OCI-M1 (cell line): ENCODE results near the gene FMO5.
"Not testable (repeated sequence)": the region's sequence is repeated elsewhere in the genome, so short reads cannot be mapped to it uniquely, and the experiment has no call there.

Source experiments
- DNase-seq: peaks from one replicate; lab custom pipeline; 2025; lab: John Stamatoyannopoulos, UW

The FMO5 gene, protein sequence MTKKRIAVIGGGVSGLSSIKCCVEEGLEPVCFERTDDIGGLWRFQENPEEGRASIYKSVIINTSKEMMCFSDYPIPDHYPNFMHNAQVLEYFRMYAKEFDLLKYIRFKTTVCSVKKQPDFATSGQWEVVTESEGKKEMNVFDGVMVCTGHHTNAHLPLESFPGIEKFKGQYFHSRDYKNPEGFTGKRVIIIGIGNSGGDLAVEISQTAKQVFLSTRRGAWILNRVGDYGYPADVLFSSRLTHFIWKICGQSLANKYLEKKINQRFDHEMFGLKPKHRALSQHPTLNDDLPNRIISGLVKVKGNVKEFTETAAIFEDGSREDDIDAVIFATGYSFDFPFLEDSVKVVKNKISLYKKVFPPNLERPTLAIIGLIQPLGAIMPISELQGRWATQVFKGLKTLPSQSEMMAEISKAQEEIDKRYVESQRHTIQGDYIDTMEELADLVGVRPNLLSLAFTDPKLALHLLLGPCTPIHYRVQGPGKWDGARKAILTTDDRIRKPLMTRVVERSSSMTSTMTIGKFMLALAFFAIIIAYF

DNA sequence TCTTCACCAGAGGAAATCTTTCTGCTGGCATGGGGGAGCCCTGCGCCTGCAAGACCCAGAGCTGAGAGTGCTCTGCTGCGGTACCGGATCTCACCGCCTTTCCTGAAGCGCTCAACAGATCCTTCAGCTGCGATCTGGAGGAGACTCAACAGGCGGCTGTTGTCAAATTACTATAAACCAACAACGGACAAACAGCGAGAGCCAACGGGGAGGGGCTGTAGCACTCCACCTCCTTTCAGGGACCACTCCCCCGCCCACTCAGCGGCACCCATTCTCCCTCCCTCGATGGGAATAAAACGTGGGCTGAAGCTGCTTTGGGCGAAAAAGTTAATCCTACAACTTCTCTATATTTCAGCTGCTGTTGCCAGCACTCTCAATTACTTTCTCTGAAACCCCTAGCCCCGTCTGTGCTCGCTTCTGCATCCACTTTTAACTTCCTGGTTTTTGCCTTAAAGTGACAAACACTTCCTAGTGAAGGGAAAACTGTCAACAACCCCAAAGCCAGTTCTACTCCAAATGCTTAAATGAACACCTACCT, at the start of gene FMO5:
Gene FMO5 (minus strand): TSS at position 147 of the 538 bp plus-strand sequence. CDS start 310 bp downstream, outside the sequence.
- DNase-seq = peak; percentile 76

DNA sequence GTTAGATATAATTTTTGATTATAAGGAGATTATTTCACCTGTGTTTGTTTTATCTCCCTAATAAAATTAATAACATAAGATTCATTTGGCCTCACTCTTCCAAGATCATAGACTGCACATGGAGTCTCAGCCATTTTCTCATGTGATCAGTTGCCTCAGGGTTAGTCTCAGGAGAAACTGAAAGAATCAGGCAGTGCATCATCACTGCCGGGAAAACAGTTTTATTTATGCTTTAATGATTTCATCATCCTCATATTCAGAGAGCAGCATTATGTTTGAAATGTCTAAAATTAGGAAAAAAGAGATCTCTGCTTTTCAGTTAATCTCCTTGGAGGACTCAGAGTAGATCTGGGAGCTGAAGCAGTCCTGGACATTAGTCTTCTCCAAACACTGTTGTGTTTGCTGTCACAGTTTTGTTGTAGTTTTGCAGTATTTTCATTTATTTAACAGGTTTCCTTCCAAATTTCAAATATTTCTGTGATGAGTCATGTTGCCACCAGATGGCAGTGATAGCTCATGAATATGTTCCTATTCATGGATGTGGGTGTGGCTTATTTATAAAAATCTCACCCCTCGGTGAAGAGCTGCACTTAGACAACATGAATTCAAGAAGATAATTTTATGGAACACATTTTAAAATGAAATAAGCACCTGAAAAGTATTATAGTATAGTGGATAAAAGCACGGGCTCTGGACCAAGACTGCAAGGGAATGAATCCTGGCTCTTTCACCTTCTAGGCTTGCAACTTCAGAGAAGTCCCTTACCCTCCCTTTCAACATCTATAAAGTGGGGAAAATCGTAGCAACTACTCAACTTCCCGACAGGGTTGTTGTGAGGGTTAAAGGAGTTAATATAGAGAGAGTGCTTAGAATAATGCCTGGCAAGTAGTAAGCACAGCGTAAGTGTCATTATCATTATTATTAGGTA, 48.5 kb upstream of the FMO5 start:
- DNase-seq = peak; percentile 86

DNA sequence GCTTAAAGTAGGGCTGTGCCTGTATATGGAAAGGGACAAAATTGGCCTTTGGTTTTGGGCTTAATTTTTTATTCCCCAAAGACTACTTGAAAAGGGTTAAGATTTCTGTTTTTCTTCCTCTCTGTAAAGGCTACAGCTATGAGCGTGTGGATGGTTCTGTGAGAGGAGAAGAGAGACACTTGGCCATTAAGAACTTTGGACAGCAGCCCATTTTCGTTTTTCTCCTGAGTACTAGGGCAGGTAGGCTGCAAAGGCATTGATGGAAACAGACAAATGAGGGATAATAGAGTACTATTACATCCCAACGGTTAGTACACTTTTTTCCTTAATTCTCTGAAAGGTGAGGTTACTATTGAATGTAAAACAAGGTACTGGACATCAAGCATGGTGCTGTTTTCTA, 46.9 kb upstream of the FMO5 start:
- no peak for DNase-seq

DNA sequence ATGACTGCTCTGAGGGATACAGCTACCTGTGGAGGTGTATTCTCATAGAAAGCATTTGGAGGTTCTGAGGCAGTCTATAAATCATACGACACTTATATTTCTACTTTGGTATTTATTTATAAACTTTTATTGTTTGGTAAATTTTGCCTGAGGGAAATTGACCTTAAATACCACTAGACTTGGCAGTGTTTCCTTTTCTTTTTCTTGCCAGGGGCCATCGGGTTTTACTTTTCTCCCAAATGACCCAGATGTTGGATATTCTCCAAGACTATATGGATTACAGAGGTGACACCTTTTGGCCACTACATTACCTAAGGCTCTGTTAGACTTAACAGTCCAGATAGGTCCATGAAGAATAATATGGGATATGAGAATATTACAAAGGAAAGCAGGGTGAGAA, 45.6 kb upstream of the FMO5 start:
- no peak for DNase-seq

DNA sequence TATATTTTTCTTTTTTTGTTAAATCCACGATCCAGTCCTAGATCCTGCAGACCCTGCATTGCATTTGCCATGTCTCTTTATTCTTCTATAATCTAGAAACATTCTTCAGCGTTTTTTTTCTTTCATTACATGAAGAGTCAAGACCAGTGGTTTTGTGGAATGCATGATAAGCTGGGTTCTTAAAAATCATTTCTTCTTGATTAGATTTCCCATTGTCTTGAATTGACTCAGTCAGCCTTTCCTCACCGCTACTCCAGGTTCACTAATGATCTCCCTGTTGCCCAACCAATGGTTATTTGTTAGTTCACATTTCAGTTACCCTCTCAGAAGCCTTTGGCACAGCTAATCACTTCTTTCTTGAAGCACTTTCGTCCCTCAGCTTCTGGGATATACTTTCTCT, 42.6 kb upstream of the FMO5 start:
- DNase-seq = no peak

DNA sequence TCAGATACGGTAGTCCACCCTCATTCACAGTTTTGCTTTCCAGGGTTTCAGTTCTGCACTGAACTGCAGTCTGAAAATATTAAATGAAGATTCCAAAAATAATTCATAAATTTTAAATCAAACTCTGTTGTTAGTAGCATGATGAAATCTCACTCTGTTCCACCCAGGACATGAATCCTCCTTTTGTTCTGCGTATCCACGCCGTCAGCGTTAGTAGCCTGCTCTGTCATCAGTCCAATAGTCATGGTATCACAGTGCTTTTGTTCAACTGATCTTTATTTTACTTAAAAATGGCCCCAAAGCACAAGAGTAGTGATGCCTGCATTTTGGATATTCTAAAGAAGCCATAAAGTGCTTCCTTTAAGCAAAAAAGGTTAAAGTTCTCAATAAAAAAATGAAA, 41.2 kb upstream of the FMO5 start:
- no peak for DNase-seq

DNA sequence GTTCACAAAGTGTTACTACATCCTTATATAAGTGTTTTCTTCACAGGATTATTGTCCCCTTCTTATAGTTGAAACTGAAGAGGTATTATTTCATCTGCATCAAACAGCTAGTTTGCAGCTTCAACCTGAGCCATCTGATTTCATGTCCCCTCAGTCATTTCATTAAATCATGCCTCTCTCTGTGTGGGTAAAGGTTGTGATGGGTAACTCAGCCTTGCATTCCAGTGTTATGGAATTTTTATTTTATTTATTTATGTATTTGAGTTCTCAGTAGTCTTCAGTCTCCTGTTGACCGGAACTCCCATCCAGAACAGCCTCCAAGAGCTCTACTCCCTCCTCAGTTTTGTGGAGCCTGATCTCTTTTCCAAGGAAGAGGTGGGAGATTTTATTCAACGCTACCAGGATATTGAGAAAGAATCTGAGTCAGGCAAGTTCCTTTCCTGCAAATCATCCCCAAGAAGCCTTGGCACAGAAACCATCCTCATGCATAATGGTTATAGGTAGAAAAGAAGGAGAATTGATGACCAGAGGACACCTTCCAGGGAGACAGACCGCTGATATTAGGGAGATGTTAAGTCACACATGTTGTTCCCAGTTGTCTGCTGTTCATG, 39.1 kb upstream of the FMO5 start:
- DNase-seq = no peak

DNA sequence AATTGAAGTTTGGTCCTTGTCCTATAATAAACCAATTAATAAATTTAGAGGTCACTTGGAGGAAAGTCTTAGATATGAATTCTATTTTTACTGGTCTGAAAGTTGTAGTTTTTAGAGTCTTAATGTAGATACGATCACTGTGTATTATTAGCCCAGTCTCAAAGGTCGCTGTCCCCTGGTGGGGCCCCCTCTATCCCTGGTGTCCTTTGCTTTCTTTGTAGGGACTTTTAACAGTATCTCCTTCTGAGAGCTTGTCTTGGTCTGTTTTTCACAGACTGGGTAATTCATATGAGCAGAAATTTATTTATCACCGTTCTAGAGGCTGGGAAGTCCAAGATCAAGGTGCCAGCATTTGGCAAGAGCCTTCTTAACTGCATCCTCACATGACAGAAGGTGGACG, 35.8 kb upstream of the FMO5 start:
- no peak for DNase-seq

DNA sequence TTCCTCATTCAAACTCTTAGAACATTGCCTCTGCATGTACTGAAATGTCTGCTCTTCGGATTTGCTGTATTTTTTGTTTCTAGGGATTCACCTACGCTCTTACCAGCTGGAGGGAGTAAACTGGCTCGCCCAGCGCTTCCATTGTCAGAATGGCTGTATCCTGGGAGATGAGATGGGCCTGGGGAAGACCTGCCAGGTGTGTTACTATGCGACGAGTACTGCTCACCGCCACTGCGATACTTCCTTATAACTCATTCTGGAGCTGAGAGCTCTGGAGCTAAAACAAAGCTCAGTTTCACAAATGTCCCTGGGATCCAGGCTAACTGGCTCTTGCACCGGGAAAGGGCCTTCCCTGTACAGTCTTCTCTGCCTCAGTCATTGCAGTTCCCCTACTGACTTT, 27.4 kb upstream of the FMO5 start:
- no peak for DNase-seq

DNA sequence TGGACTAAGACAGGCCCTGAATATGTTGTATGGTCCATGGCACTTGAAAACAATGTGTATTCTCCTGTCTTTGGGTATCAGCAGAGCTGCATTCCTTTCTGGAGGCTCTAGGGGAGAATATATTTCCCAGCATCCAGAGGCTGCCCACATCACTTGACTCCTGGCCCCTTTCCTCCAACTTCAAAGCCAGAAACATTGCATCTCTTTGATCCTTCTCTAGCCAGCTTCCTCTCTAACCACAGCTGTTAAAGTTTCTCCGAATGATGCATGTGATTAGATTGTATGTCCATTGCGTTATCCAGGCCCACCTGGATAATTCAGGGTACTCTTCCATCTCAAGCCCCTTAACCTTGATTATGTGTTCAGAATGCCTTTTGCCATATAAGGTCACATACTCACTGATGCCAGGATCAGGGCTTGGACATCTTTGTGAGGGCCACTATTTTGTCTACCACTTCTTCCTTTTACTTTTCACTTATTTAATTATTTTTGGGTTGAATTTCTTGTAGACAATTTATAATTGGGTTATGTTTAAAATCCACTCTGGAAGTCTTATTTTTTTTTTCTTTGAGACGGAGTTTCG, 22.6 kb upstream of the FMO5 start:
- DNase-seq = no peak

DNA sequence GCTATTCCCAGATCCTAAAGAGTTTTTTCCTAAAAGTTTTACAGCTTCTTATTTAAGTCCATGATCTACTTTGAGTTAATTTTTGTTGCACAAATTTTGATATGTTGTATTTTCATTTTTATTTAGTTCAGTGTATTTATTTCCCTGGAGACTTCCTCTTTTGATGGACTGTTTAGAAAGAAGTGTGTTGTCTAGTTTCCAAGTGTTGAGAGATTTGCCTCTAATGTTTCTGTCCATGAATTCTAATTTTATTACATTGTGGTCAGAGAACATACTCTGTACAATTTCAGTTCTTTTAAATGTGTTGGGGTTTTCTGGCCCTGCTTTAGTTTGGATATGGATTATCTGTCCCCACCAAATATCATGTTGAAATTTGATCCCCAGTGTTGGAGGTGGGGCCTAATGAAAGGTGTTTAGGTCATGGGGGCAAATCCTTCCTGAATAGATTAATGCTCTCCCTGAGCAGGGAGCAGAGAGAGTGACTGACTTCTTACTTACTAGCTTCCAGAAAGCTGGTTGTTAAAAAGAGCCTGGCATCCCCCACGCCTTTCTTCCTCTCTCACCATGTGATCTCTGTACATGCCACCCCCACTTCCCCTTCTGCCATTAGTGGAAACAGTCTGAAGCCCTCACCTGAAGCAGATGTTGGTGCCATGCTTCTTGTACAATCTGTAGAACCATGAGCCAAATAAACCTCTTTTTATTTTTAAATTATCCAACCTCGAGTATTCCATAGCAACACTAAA, 21.9 kb upstream of the FMO5 start:
- DNase-seq = peak; percentile 85

DNA sequence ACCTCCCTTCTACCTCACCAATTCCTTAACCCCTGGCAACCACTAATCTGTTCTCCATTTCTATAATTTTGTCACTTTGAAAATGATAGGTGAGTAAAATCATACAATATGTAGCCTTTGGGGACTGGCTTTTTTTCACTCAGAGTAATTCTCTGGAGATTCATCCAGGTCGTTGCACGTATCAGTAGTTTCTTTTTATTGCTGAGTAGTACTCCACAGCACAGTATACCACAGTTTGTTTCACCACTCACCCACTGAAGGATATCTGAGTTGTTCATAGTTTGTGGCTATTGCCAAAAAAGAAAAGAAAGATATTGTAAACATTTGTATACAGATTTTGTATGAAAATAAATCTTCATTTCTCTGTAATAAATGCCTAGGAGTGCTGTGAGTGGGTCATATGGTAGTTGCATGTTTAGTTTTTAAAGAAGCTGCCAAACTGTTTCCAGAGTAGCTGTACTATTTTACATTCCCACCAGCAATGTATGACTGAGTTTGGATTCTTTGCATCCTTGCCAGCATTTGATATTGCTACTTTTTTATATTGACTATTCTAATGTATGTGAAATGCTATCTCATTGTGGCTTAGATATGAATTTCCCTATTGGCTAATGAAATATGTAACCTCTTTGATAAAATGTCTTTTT, 21.0 kb upstream of the FMO5 start:
- DNase-seq = peak; percentile 48

DNA sequence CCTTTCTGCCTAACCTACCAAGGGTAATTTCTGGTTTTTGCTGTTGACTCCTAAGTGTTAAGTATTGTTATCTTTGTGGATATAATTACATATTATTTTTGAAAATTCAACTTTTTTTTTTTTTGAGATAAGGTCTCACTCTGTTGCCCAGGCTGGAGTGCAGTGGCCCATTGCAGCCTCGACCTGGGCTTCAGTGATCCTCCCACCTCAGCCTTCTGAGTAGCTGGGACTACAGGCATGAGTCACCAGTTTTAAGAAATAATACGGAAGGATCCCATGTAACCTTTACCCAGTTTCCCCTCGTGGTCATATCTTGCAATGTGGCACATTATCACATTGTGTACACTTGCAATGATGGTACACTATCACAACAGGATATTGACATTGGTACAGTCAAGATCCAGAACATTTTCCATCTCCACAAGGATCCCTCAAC, 20.5 kb upstream of the FMO5 start:
- DNase-seq = peak; percentile 70

DNA sequence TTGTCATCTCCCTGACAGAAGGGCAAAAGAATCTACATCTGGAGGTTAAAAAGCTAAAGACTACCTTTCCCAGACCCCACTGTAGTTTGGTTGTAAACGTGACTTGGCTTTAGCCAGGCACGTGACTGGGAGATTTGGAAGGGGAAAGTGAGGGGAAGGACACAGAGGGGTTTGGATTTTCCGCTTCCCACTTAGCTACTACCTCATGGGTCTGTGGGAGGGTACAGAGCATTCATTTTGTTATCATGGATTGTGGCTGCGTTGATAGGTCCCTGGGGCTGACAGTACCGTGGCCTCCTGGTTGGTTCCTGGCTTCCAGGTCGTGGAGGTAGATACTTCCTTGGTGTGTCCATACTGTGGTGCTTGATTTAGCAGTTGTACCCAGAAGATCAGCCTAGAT, 20.0 kb upstream of the FMO5 start:
- DNase-seq = no peak

DNA sequence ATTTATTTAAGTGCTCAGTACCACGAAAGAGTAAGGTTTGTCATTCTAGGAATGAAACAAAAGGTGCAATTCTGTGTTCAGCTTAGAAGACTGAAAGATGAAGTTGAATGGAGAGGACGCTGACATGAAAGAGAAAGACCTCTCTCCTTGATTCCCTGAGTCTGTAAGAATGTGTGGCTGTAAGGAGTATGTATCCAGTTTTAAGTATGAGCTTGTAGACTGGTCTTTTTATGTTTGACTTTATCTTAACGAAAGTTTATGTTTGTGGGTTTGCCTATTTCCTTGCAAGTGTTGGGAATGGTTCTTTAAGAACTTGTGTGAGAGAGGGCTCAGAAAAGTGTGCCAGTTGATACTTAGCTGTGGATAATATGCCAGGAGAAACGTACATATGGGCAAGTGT, 18.7 kb upstream of the FMO5 start:
- DNase-seq = peak; percentile 65

DNA sequence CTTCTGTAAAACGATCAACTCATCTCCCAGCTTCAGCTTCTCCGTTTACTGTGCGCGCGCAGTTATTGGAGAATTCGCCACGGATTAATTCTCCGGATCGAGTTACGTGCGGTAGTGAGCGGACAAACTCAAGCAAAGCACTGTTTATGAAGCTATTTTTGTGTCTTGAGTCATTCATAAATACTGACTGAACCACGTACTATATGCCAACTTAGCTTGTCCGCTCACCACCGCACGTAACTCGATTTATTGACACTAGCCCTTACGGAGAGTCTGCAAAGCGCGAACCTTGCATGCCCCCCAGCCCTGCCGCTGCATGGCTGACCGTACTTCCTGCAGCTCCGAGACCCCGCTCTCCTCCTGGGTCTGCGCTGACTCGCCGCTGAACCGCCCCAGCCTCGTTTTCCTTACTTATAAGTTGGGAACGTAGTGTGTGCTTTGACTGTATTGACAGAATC, 18.1 kb upstream of the FMO5 start:
- peak; percentile 79 for DNase-seq

DNA sequence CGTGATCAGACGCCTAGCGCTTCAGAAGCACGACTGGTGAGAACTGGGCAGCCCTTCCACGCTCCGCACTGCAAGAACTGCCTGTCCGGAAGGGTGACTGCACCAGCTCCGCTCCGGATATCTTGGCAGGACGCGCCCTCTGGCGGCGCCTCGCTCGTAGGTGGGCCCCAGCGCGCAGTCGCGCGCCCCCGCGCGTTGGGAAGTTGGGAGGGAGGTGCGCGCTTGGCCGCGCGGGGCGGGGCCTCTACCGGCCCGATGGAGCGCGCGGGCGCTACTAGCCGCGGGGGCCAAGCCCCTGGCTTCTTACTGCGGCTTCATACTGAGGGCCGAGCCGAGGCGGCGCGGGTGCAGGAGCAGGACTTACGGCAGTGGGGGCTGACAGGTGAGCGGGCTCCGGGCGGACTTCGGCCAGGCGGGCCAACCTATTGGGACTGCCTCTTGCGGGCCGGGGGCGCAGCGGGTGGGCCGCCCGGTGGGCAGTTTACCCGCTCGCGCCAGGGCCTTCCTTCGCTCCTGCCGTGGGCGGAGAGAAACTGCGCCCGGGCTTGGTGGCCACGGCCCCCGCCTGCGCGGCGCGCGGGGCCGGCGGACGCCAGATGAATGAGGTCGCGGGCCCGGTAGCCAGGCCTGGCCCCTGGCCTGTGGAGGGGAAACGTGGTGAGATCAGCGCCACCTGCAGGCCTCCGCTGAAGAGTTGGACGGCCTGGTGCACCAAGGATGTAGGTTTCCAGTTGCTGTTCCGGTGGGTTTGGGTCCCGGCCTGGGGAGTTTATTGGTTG, 17.5 kb upstream of the FMO5 start, which contains the start of gene CHD1L:
Gene CHD1L (plus strand): TSS at position 236 of the 779 bp plus-strand sequence. CDS start 20 bp downstream, at position 256.
- DNase-seq = peak; percentile 98

DNA sequence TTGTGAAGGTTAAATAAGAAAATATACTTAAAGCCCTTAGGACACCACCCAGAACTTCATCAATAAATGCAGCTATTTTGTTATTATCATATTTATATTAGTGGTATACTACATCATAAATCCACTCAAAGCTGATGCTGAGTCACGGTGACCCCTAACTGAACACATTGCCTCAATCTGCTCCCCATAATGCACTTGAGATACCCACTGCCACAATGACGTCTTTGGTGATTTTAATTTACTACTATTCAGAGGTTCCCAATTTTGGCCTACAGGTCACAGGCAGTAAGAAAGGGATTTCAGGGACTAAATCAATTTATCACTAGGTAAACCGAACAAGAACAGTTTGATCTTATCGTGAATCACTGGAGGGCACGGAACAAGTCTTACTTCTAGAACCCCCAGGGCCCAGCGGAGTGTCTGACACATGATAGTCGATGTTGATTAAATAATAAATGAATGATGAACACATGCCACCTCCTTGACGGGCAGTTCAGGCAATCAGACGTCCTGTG, 16.9 kb upstream of the FMO5 start:
- DNase-seq = no peak

DNA sequence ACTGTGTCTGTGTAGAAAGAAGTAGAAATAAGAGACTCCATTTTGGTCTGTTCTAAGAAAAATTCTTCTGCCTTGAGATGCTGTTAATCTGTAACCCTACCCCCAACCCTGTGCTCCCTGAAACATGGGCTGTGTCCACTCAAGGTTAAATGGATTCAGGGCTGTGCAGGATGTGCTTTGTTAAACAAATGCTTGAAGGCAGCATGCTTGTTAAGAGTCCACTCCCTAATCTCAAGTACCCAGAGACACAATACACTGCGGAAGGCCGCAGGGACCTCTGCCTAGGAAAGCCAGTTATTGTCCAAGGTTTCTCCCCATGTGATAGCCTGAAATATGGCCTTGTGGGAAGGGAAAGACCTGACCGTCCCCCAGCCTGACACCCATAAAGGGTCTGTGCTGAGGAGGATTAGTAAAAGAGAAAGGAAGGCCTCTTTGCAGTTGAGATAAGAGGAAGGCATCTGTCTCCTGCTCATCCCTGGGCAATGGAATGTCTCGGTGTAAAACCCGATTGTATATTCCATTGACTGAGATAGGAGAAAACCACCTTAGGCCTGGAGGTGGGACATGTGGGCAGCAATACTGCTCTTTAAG, 15.1 kb upstream of the FMO5 start:
- not testable (repeated sequence) for DNase-seq
